ENCODE results near the gene COPG2. TPM values are rescaled to one million over a fixed set of nuclear protein-coding genes. Genes with fewer than 3 reads are reported as not detected.

COPG2 gene
- total RNA-seq, 1 experiment from 2014 or later, result 21.6 TPM

- peak; percentile 47 for DNase-seq (ENCODE audit: low read depth)
These were observed 179.2 kb downstream of the COPG2 start for GRCh38 chr7:130489140-130489983.

DNA sequence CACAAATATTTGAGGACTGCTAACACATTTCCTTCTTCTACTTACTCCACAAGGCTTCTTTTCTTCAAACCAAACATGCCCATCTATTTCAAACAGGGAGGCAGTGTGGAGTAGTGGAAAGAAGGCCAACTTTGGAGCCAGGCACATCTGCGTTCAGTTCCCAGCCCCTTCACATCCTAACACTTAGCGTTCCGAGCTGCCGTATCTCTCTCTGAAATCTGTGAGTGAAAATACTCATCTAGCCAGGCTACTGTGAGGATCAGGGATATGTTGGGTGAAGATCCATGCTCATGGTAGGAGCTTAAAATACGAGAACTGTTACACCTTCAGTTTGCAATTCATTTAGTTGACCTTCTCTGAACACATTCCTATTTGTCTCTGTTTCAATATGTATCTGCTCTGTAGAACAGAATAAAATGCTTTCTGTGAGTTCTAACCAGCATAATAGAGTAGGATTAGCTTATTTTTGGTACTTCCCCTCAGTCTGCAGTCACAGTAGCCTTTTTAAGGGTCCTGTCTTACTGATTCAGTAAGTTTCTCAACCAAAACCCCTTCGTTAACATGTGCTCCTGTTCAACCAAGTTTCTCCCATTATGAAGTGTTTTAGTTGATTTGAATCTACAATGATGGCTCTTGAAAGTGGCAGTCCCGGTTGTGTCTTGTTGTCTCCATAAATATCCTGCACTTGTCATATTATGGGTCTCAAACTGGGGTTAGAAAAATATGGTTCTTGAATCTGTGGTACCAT, 180.0 kb downstream of the COPG2 start:
- in situ Hi-C loops (cut with HindIII; ENCODE audit: low pct_unique_long_range_greater_than_20kb, low sequenced_read_pairs), result no loop called here
- DNase-seq (ENCODE audit: low read depth), result no peak

More at GRCh38 chr7:130489140-130489983, 179.2 kb downstream of the COPG2 start:
- in situ Hi-C loops (cut with HindIII; ENCODE audit: low pct_unique_long_range_greater_than_20kb, low sequenced_read_pairs), result no loop called here

- DNase-seq (ENCODE audit: low read depth), result peak; percentile 31
- in situ Hi-C loops (cut with HindIII; ENCODE audit: low pct_unique_long_range_greater_than_20kb, low sequenced_read_pairs), result no loop called here
These were observed 181.6 kb downstream of the COPG2 start for GRCh38 chr7:130486954-130487436.

GRCh38 chr7:130486114-130486953, 182.2 kb downstream of the COPG2 start:
- DNase-seq (ENCODE audit: low read depth), result peak; percentile 64
- in situ Hi-C loops (cut with HindIII; ENCODE audit: low pct_unique_long_range_greater_than_20kb, low sequenced_read_pairs), result no loop called here

DNA sequence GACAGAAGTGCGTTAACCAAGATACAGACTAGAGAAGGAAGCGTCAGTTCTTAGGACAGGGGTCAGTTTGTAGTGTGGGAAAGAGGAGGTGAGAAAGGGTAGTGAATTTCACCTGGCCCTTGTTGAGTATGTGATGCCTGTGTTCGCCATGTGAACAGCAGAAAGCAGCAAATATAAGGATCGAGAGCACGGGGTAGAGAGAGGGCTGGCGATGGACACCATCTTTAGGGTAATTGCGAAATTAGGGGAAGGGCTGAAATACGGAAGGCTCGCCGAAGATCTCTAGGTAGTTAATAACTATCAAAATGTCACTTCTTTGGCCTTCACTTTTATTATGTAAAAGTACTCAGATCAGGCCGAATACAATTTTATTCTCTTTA, 182.8 kb downstream of the COPG2 start:
- in situ Hi-C loops (cut with HindIII; ENCODE audit: low pct_unique_long_range_greater_than_20kb, low sequenced_read_pairs), result no loop called here
- DNase-seq (ENCODE audit: low read depth), result no peak

- DNase-seq (ENCODE audit: low read depth), result no peak
- in situ Hi-C loops (cut with HindIII; ENCODE audit: low pct_unique_long_range_greater_than_20kb, low sequenced_read_pairs), result no loop called here
These were observed 185.5 kb downstream of the COPG2 start for GRCh38 chr7:130483031-130483430.

GRCh38 chr7:130481898-130482297, 186.7 kb downstream of the COPG2 start:
- DNase-seq (ENCODE audit: low read depth), result no peak
- in situ Hi-C loops (cut with HindIII; ENCODE audit: low pct_unique_long_range_greater_than_20kb, low sequenced_read_pairs), result no loop called here

- DNase-seq (ENCODE audit: low read depth), result no peak
- in situ Hi-C loops (cut with HindIII; ENCODE audit: low pct_unique_long_range_greater_than_20kb, low sequenced_read_pairs), result no loop called here
These were observed 188.7 kb downstream of the COPG2 start for GRCh38 chr7:130479716-130480400.

DNA sequence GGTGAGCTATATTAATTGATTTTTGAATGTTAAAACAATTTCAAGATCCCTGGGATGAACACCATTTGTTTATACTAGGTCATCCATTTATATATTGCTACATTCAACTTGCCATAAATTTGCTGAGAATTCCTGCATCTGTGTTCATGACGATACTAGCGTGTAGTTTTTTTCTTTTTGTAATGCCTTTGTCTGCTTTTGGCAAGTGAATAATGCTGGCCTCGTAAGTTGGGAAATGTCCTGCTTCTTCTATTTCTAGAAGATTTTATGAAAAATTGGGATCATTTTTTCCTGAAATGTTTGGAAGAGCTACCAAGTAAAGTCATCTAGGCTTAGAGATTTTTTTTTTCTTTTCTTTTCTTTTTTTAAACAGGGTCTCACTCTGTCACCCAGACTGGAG, 189.6 kb downstream of the COPG2 start:
- DNase-seq (ENCODE audit: low read depth), result no peak
- in situ Hi-C loops (cut with HindIII; ENCODE audit: low pct_unique_long_range_greater_than_20kb, low sequenced_read_pairs), result no loop called here

- in situ Hi-C loops (cut with HindIII; ENCODE audit: low pct_unique_long_range_greater_than_20kb, low sequenced_read_pairs), result no loop called here
- DNase-seq (ENCODE audit: low read depth), result no peak
These were observed 192.0 kb downstream of the COPG2 start for GRCh38 chr7:130476297-130477150.

DNA sequence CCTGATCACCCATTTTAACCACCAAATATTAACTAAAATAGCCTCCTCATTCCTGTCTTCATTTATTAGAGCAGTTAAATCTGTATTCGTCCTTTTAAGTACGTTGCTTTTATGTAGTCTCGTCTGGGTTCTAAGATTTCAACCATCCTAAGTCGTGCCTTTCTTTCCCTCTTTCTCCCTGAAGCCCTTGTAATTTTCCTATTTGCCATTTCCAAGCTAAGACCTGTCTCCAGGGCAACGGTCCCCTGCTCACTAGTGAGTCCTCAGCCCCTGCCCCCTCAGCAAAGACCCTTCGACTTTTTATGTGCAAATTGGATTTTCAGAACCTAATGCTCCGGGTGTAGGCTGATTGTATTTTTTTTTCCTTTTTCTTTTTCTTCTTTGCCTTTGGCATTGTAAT, 192.8 kb downstream of the COPG2 start:
- DNase-seq (ENCODE audit: low read depth), result no peak
- in situ Hi-C loops (cut with HindIII; ENCODE audit: low pct_unique_long_range_greater_than_20kb, low sequenced_read_pairs), result no loop called here

DNA sequence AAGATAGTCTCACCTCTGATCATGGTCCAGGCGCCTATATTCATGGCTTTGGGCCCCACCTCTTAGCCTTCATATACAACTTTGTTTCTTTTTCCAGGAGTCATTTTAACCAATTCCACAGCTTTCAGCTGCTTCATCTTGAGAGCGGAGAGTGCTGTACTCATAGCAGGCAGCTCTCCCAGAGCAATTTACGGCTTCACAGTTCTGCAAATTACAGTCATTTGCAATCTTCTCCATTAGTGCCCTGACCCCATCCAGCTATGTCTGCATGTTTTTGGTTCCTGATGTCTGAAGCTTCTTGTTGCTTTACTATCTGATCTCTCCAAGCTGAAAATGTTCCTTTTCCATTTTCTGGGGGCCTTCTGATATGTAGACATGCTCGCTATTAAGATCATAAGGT, 194.7 kb downstream of the COPG2 start:
- DNase-seq (ENCODE audit: low read depth), result no peak
- in situ Hi-C loops (cut with HindIII; ENCODE audit: low pct_unique_long_range_greater_than_20kb, low sequenced_read_pairs), result no loop called here

DNA sequence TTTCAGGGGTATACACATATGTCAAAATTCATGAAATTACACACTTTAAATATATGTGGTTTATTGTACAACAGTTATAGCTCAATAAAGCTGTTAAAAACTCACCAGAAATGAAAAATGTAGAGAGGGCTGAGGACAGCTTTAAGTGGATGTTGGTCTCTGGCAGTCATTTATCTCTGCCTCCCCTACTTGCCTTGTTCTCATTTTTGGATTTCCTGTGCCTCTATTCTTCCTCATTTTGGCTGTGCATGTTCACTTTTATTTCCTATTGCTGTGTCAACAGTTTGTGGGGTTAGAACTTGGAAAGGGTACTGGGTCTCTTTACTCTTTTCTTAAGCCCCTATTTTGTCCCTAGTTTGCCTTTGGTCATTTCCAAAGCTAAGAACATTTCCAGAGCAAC, 195.3 kb downstream of the COPG2 start:
- in situ Hi-C loops (cut with HindIII; ENCODE audit: low pct_unique_long_range_greater_than_20kb, low sequenced_read_pairs), result no loop called here
- no peak for DNase-seq (ENCODE audit: low read depth)

DNA sequence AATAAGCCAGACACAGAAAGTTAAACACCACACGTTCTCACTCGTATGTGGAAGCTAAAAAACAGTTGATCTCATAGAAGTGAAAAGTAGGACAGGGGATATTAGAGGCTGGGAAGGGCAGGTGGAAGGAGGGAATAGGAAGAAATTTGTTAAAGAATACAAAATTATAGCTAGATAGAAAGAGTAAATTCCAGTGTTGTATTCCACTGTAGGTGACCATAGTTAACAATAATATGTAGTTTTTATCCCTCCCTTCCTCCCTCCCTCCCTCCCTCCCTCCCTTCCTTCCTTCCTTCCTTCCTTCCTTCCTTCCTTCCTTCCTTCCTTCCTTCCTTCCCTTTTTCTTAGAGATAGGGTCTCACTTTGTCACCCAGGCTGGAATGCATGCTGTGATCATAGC, 196.6 kb downstream of the COPG2 start:
- DNase-seq (ENCODE audit: low read depth), result no peak
- in situ Hi-C loops (cut with HindIII; ENCODE audit: low pct_unique_long_range_greater_than_20kb, low sequenced_read_pairs), result no loop called here

DNA sequence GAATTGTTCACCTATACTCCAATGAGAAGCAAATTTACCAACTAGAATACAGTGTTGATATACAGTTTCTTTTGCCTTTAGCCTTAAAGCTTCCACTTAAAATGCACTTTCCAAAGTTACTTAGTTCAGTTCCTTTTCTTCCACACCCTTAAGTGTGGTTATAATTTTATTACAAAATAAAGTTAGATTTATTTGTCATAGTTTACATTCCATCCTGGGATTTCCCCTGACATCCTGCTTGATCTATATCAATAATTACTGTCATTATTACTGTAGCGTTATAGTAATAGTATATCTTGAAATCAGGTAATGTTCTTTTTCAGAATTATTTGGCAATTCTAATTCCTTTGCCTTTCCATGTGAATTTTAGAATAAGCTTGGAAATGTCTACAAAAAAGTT, 199.9 kb downstream of the COPG2 start:
- in situ Hi-C loops (cut with HindIII; ENCODE audit: low pct_unique_long_range_greater_than_20kb, low sequenced_read_pairs), result no loop called here
- DNase-seq (ENCODE audit: low read depth), result no peak

GRCh38 chr7:130463553-130464434, 204.8 kb downstream of the COPG2 start:
- in situ Hi-C loops (cut with HindIII; ENCODE audit: low pct_unique_long_range_greater_than_20kb, low sequenced_read_pairs), result no loop called here
- DNase-seq (ENCODE audit: low read depth), result no peak
